ENCODE results near the gene MRPL2. TPM values are rescaled to one million over a fixed set of nuclear protein-coding genes. Genes with fewer than 3 reads are reported as not detected.
A peak's percentile ranks its signal among the peaks of the same experiment; 100 is the strongest.

MRPL2 gene
- total RNA-seq, 1 donor from 2014 or later: 47.4 TPM

DNA sequence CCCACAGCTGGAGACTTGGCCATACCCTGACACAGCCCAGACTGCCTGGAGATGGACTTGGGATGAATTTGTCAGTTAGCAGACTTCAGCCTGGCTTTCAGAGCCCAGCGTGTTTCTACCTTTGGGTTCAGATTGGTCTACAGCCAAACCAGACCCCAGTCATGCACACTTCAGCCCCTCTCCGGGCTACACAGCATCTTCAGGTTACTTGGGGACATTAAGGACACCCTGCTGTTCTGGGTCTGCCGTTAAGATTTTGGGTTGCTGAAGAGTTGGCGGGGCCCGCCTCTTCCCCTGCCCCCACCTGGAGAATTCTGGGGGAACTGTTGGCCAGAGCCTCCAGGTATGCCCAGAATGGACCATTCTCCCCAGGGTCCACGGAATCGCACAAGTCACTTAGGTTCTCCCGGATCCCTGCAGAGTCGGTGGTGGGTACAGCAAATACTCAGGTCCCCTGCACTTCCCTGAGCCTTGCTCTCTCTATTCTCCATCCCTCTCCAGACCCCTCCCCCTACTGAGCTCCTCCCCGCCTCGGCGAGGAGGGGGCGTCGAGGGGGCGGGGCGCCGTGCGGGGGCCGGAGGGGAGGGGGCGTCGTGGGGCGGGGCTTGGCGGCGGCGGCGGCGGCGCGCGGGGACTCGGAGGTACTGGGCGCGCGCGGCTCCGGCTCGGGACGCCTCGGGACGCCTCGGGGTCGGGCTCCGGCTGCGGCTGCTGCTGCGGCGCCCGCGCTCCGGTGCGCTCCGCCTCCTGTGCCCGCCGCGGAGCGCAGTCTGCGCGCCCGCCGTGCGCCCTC is 16.6 kb upstream of the MRPL2 start, which contains the start of gene PTK7:
Gene PTK7 (plus strand): TSS at position 645 of the 794 bp plus-strand sequence. CDS start 175 bp downstream, outside the sequence.
- DNase-seq (ENCODE audit: low read depth) (no peak), FAIRE-seq (no peak)
- H3K4me2 ChIP-seq (ENCODE audit: low read length): peak within 1 kb of the TSS; percentile 97
- peak within 1 kb of the TSS; percentile 92 for H3K4me3 Mint-ChIP-seq (ENCODE audit: unreplicated experiment)
- H3K9me3 ChIP-seq (ENCODE audit: insufficient read depth, low read depth, low read length): no peaks in the 10 kb centered on the region
- peaks cover 32% of the 10 kb centered on the region for H3K4me1 Mint-ChIP-seq (ENCODE audit: low read depth, unreplicated experiment)
- peak within 1 kb of the TSS; percentile 98 for H3K4me3 ChIP-seq (ENCODE audit: insufficient read depth, low read depth, low read length)
- TF ChIP-seq EZH2 (IDR thresholded peaks at IDR 0.05; ENCODE audit: insufficient read depth, low read length): no peak
- TF ChIP-seq, protein P1, sequence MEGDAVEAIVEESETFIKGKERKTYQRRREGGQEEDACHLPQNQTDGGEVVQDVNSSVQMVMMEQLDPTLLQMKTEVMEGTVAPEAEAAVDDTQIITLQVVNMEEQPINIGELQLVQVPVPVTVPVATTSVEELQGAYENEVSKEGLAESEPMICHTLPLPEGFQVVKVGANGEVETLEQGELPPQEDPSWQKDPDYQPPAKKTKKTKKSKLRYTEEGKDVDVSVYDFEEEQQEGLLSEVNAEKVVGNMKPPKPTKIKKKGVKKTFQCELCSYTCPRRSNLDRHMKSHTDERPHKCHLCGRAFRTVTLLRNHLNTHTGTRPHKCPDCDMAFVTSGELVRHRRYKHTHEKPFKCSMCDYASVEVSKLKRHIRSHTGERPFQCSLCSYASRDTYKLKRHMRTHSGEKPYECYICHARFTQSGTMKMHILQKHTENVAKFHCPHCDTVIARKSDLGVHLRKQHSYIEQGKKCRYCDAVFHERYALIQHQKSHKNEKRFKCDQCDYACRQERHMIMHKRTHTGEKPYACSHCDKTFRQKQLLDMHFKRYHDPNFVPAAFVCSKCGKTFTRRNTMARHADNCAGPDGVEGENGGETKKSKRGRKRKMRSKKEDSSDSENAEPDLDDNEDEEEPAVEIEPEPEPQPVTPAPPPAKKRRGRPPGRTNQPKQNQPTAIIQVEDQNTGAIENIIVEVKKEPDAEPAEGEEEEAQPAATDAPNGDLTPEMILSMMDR (IDR thresholded peaks at IDR 0.05; ENCODE audit: insufficient read depth, low read depth, low read length): no peak
- no peaks in the 10 kb centered on the region for H3K9me3 Mint-ChIP-seq (ENCODE audit: unreplicated experiment)
- H3K27ac ChIP-seq (ENCODE audit: low read depth, low read length): peak within 1 kb of the TSS; percentile 91
- H3K27me3 ChIP-seq (ENCODE audit: insufficient read depth, low read length): no peaks in the 10 kb centered on the region
- peak within 1 kb of the TSS; percentile 64 for H2AFZ ChIP-seq (ENCODE audit: low read depth, low read length)
- peaks cover 7% of the 10 kb centered on the region for H3K36me3 Mint-ChIP-seq (ENCODE audit: low read depth, unreplicated experiment)
- H4K20me1 ChIP-seq (ENCODE audit: insufficient read depth, low read length): peaks cover 28% of the 10 kb centered on the region
- H3K79me2 ChIP-seq (ENCODE audit: insufficient read depth, low read length): peaks cover 47% of the 10 kb centered on the region
- no peaks in the 10 kb centered on the region for H3K27me3 Mint-ChIP-seq (ENCODE audit: low read depth, unreplicated experiment)
- H3K27ac Mint-ChIP-seq (ENCODE audit: unreplicated experiment): peak within 1 kb of the TSS; percentile 83
- peak within 1 kb of the TSS; percentile 99 for H3K9ac ChIP-seq (ENCODE audit: low read length)
- H3K4me1 ChIP-seq (ENCODE audit: insufficient read depth, low read length): peaks cover 29% of the 10 kb centered on the region
- no peaks in the 10 kb centered on the region for H3K36me3 ChIP-seq (ENCODE audit: insufficient read depth, low read length)

GRCh38 chr6:43074847-43075669 is 15.8 kb upstream of the MRPL2 start:
- Mint-ChIP-seq H3K4me1 (ENCODE audit: low read depth, unreplicated experiment) (peaks cover 35% of the 10 kb centered on the region), H3K27me3 (ENCODE audit: low read depth, unreplicated experiment) (no peaks in the 10 kb centered on the region), H3K36me3 (ENCODE audit: low read depth, unreplicated experiment) (peaks cover 6% of the 10 kb centered on the region), H3K4me3 (ENCODE audit: unreplicated experiment) (peak overlapping the region; percentile 80), H3K9me3 (ENCODE audit: unreplicated experiment) (no peaks in the 10 kb centered on the region), H3K27ac (ENCODE audit: unreplicated experiment) (peak overlapping the region; percentile 83)
- no peaks in the 10 kb centered on the region for H3K9me3 ChIP-seq (ENCODE audit: insufficient read depth, low read depth, low read length)
- no peak for TF ChIP-seq EZH2 (IDR thresholded peaks at IDR 0.05; ENCODE audit: insufficient read depth, low read length)
- TF ChIP-seq, protein P1 (IDR thresholded peaks at IDR 0.05; ENCODE audit: insufficient read depth, low read depth, low read length): no peak
- FAIRE-seq (no peak), DNase-seq (ENCODE audit: low read depth) (no peak)
- H3K9ac ChIP-seq (ENCODE audit: low read length): peak overlapping the region; percentile 72
- no peak overlapping the region for H2AFZ ChIP-seq (ENCODE audit: low read depth, low read length)
- no peaks in the 10 kb centered on the region for H3K36me3 ChIP-seq (ENCODE audit: insufficient read depth, low read length)
- H3K27me3 ChIP-seq (ENCODE audit: insufficient read depth, low read length): no peaks in the 10 kb centered on the region
- peaks cover 39% of the 10 kb centered on the region for H3K79me2 ChIP-seq (ENCODE audit: insufficient read depth, low read length)
- H3K4me3 ChIP-seq (ENCODE audit: insufficient read depth, low read depth, low read length): no peak overlapping the region
- peak overlapping the region; percentile 81 for H3K27ac ChIP-seq (ENCODE audit: low read depth, low read length)
- peak overlapping the region; percentile 89 for H3K4me2 ChIP-seq (ENCODE audit: low read length)
- H4K20me1 ChIP-seq (ENCODE audit: insufficient read depth, low read length): peaks cover 26% of the 10 kb centered on the region
- H3K4me1 ChIP-seq (ENCODE audit: insufficient read depth, low read length): peaks cover 29% of the 10 kb centered on the region
